ENCODE results near the gene CHGA.

Gene CHGA

GRCh38 chr14:92944976-92945375 lies 22.0 kb downstream of the CHGA start:
- DNase-seq (ENCODE audit: low read depth) = no peak

DNA sequence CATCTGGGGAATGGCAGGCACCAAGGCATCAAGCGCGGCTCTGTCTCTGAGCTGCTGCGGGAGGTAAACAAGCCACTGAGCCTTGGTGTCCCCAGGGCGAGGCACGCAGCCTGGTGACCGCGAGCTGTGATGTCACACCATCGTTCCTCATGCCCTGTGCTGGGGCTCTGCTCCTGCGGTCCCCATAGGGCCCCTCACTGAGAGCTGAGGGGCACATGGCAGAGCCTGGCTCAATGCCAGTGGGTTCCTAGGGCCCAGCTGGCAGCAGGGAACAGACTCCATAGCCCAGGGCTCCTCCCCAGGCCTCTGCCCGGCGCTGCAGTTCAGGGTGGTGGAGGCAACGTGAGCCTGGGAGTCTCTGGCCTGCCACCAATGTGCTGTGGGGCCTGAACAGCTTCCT lies 22.6 kb downstream of the CHGA start:
- DNase-seq (ENCODE audit: low read depth) = no peak

DNA sequence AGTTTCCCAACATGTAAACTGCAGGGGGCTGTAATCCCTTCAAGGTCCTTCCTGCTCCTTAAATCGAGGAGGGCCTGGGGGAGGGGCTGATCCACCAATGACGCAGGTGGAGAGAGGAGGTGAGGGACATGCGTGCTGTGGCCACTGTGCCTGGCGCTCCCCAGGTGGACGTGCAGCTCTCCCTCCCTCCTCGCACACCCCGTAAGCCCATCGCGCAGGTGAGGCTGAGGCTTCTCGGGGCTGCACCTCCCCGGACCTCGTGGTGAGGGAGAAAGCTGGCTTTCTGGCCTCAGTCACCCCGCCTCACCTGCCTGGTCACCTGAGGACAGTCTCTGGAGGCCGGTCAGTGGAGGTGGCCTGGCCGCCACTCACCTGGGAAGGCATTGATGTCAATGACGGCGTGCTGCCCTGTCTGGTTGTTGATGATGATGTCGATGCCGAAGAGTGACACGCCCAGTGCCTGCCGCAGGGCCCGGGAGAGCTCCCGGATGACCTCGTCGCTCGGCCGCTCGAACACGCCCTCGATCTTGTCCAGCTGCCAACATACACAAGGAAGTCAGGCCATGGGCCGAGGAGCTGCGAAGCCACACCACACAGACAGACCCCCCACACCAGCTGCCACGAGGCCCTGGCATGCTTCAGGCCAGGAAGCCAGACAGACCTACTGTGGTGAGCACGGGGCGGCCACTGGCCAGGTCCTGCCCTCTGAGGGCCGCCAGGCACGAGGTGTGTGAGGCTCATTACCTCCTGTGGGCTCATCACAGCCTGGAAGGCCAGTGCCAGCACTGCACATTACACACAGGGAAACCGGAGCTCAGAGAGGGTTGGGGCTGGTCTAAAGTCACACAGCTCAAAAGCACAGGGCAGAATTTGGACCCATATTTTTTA lies 23.3 kb downstream of the CHGA start:
- DNase-seq (ENCODE audit: low read depth) = no peak

GRCh38 chr14:92946847-92947545 lies 24.0 kb downstream of the CHGA start:
- no peak for DNase-seq (ENCODE audit: low read depth)

- no peak for DNase-seq (ENCODE audit: low read depth)
Observed at GRCh38 chr14:92948647-92949046, 25.7 kb downstream of the CHGA start.

- DNase-seq (ENCODE audit: low read depth) = no peak
Observed at GRCh38 chr14:92949496-92950192, 26.7 kb downstream of the CHGA start.

DNA sequence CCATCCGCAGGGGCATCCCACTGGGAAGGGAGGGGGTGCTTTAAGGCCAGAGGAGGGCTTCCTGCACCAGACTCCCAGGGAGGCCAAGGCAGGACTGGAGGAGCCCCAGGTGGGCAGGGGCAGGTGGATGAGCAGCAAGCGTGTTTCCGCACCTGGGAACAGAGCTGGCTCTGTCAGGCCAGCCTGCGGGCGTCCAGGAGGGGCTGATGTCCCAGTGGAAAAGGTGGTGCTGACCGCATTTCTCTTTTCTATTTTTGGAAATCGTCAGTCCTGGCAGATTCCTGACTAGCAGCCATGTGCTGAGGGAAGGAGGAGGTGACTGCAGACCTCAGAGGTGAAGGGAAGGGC lies 27.2 kb downstream of the CHGA start:
- DNase-seq (ENCODE audit: low read depth) = no peak

- DNase-seq (ENCODE audit: low read depth) = no peak
Observed at GRCh38 chr14:92950773-92951172, 27.8 kb downstream of the CHGA start.

- no peak for DNase-seq (ENCODE audit: low read depth)
Observed at GRCh38 chr14:92951261-92951660, 28.3 kb downstream of the CHGA start.

- DNase-seq (ENCODE audit: low read depth) = no peak
Observed at GRCh38 chr14:92951912-92952471, 29.0 kb downstream of the CHGA start.

GRCh38 chr14:92952481-92953298 lies 29.7 kb downstream of the CHGA start:
- DNase-seq (ENCODE audit: low read depth) = no peak

DNA sequence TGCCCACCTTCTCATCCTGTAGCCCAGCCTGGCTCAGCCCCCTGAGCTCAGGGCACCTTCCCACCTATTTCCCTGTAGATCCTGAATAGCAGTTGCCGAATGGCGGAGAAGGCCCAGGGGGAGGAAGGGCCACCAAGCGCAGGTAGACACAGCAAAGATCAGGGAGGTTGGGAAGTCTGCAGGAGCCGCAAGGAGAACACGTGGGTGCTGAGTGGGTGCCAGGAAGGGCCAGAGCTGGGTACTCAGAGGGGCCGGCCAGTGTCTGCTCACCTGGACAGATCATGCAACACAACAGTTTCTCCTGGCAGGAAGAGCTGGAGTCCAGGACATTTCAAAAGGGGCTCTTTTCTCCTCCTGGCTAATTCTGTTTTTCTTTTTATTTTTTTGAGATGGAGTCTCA lies 30.6 kb downstream of the CHGA start:
- DNase-seq (ENCODE audit: low read depth) = no peak

GRCh38 chr14:92954933-92955332 lies 32.0 kb downstream of the CHGA start:
- no peak for DNase-seq (ENCODE audit: low read depth)

GRCh38 chr14:92955381-92955780 lies 32.4 kb downstream of the CHGA start:
- no peak for DNase-seq (ENCODE audit: low read depth)

- DNase-seq (ENCODE audit: low read depth) = no peak
Observed at GRCh38 chr14:92956961-92957360, 34.0 kb downstream of the CHGA start.

GRCh38 chr14:92958373-92959188 lies 35.6 kb downstream of the CHGA start:
- DNase-seq (ENCODE audit: low read depth) = no peak

DNA sequence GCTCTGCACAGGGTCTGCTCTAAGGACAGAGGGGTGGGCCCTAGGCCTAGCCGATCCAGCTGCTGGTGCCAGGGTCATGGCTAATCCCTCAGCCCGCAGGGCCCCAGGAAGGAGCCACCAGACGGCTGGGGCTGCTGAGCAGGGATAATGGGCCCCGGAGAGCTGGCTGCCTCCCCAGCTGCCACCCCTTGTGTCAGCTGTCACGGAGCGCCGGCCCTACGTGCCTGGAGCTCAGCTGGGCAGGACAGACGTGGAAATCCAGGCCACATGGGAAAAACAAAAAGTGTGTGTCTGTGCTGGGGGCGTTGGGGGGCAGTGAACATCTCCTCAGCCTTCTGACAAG lies 36.2 kb downstream of the CHGA start:
- DNase-seq (ENCODE audit: low read depth) = no peak

DNA sequence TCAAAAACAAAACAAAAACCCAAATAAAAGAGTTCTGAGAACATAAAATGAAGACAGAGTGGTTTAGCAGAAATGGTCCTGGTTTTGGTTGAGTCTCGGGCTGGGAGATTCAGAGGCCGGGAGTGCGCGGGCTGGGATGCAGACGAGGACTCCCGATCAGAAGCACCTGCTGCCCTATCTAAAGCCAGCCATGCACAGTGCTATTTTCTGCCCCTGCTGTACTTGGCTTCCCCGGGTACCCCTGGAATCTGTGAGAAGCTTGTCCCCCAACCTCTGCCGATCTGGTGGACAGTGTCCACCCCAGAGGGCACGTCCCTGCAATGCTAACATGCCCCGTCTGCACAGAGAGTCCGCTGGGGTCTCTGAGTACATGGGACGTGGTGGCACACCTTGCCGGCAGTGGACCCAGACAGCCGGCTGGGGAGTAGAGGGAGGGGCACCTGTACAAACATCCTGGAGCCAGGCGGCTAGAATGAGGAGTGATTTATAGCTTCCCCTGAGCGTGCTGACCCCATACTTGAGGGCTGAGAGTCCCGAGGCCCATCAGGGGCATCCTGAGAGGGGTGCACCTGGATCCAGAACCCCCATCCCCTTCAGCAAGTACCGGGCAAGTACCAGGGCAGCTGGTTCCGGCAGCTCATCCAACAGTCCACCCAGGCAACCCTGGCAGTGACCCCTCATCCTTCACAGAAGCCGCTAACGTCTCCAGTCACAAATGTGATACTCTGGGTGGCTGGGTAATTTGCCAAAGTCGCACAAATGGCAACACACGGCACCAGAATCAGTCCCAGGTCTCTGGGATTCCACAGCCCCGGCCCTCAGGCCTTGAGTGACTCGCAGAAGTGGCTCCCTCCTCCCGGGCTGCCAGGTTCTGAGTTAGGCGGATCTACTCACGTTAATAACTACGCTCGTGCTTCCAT lies 37.1 kb downstream of the CHGA start:
- DNase-seq (ENCODE audit: low read depth) = no peak

DNA sequence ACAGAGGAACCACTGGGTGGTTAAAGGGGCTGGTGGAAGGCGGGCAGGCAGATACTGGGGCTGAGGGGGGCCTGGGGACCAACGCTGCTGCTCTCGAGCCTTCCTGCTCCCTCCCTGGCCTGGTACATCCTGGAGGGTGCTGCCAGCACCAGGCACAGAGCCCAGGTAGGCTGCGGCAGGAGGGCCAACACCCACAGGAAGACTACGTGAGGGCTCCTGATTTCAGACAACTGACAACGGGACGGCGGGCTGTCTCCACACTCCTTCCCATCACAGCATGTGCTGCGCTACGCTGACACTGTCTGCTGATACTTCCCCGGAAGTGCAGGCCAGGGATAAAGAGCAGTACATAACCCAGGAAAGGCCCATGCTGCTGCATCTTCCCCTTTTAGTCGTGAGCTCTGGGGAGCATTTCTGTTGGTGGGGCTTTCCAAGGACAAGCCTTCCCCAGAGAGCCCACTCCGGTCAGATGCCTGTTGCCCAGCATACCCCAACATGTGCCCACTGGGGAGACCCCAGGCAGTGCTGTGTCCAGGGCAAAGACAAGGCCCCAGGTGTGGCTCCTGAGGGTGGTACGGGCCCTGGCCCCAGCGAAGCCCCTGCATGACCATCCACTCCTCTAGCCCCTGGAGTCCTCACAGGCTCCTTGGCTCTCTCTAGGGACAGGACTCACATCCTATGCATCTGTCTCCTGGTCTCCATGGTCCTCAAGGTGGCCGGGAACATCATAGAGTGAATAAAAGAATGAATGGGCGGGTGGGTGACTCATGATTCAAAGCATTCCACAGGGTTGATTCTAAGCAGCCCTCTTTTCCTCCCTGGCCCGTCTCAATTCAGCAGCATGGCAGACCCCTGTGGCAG lies 38.0 kb downstream of the CHGA start:
- peak; percentile 63 for DNase-seq (ENCODE audit: low read depth)
